Astrocyte of the spinal cord (primary cell): ENCODE measurements around the gene SCRT2.

Experiments used
- DNase-seq: peaks from one replicate; pipeline ENCODE4 v3.0.0; 2011; ENCODE audit warnings: low read depth, low spot score
- H3K4me3 ChIP-seq: 2 replicates; pipeline ENCODE4 v1.5.1; 2011; ENCODE audit warnings: low read depth, mild to moderate bottlenecking, low read length, moderate library complexity
- CTCF ChIP-seq: IDR thresholded peaks from 2 replicates; pipeline ENCODE4 v1.5.1; 2012; ENCODE audit warnings: low read depth, mild to moderate bottlenecking, low read length, inconsistent platforms
- in situ Hi-C: cut with HindIII; loops from 2 replicates; pipeline ENCODE4 v1.10.0; 2017; ENCODE audit warnings: low sequenced_read_pairs

SCRT2 gene

DNA sequence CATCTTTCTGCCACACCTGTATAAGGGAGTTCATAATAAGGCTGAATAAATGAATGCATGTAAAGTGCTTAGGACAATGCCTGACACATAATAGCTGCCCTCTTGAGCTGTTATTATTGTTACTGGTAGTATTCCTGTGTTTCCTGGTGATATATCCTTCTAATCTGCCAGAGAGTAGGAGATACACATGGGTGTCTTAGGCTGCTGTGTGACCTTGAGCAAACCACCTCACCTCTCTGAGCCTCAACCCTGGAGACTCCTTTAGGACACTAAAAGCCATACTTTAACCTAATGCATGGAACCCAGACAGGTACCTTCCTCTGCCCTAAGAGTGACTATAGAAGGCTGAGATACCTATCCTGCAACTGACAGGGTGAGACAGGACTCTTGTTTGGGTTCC is 7.6 kb downstream of the SCRT2 start:
- in situ Hi-C loops: no loop called here
- DNase-seq: no peak

GRCh38 chr20:667351-668034 is 8.1 kb downstream of the SCRT2 start:
- in situ Hi-C loops: no loop called here
- DNase-seq: peak; percentile 16
- TF ChIP-seq CTCF: peak; percentile 93
- no peak overlapping the region for H3K4me3 ChIP-seq

More for the DNA sequence above, 7.6 kb downstream of the SCRT2 start:
- H3K4me3 ChIP-seq: no peak overlapping the region
- no peak for TF ChIP-seq CTCF

GRCh38 chr20:666877-667276 is 8.7 kb downstream of the SCRT2 start:
- DNase-seq: no peak

DNA sequence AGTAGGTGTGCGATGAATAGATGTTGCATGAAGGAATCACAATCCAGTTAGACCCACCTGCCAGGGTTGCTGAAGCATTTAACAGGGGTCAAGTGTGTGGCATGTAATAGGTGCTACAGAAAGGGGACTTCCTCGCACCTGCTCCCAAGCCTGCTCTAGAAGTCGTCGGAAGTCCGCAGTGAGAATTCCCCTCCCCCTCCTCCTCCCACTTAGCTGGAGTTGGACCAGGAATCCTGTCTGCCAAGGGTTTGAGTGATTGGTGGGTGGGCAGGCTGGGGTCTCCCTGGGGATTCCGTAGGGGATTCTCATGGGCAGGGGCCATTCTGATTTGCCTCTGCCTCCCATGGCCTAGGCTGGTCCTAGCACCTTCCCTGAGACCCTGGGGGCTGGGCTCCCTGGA is 10.3 kb downstream of the SCRT2 start:
- no peak overlapping the region for H3K4me3 ChIP-seq
- no peak for TF ChIP-seq CTCF
- DNase-seq: no peak
- in situ Hi-C loops: no loop called here

More at GRCh38 chr20:666877-667276, 8.7 kb downstream of the SCRT2 start:
- no peak for TF ChIP-seq CTCF
- in situ Hi-C loops: no loop called here
- H3K4me3 ChIP-seq: no peak overlapping the region

DNA sequence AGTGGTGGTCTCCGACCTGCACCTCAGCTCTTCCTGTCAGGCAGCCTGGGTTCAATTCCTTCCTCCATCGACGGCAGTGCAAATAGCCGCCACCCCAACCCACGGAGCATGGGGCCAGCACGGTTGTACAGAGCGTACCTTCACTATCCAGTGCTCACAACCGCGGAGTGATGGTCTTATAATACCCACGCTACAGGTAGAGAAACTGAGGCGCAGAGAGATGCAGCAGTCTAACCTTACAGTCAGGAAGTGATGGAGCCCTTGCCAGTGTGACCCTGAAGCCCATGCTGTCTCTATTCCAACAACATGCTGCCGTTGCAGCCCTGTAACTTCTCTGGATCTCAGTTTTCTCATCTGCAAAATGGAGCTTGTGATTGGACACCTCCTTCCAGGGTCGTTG is 11.0 kb downstream of the SCRT2 start:
- H3K4me3 ChIP-seq: no peak overlapping the region
- in situ Hi-C loops: no loop called here
- no peak for TF ChIP-seq CTCF
- DNase-seq: no peak

GRCh38 chr20:664151-664550 is 11.5 kb downstream of the SCRT2 start:
- TF ChIP-seq CTCF: no peak
- in situ Hi-C loops: no loop called here

More at GRCh38 chr20:664151-664550, 11.5 kb downstream of the SCRT2 start:
- DNase-seq: no peak
- H3K4me3 ChIP-seq: no peak overlapping the region
